Tibial nerve (tissue), 4 donors: ENCODE data around the gene TCP1. TPM values are rescaled to one million over a fixed set of nuclear protein-coding genes. Genes with fewer than 3 reads are reported as not detected.
"Not testable (repeated sequence)": the region's sequence is repeated elsewhere in the genome, so short reads cannot be mapped to it uniquely, and the experiment has no call there.

Experiments used
- DNase-seq, 2 donors: peaks; one replicate each; pipeline ENCODE4 v3.0.0-alpha.2; 2019; ENCODE audit warnings: low spot score in 2 of 2
- H3K27ac ChIP-seq, 4 donors: fragments of 200-600 bp; sonication (generic) in 3 of 4; one replicate each; pipeline ENCODE4 v1.5.1; 2017 to 2019; ENCODE audit warnings: mild to moderate bottlenecking in 1 of 4
- H3K27me3 ChIP-seq, 2 donors: fragments of 200-600 bp; sonication (generic) in 1 of 2; one replicate each; pipeline versions ENCODE4 v1.5.1 to v1.6.0; 2017 to 2019
- H3K36me3 ChIP-seq, 3 donors: fragments of 200-600 bp; sonication (generic); one replicate each; pipeline ENCODE4 v1.5.1; 2018 to 2019
- H3K4me1 ChIP-seq, 4 donors: fragments of 200-600 bp; sonication (generic) in 3 of 4; one replicate each; pipeline ENCODE4 v1.5.1; 2017 to 2019
- H3K4me3 ChIP-seq, 4 donors: fragments of 200-600 bp; sonication (generic) in 3 of 4; one replicate each; pipeline ENCODE4 v1.5.1; 2017 to 2019; ENCODE audit warnings: mild to moderate bottlenecking in 1 of 4, moderate library complexity in 1 of 4
- H3K9me3 ChIP-seq, 4 donors: fragments of 200-600 bp; sonication (generic) in 3 of 4; one replicate each; pipeline ENCODE4 v1.5.1; 2017 to 2019
- EP300 ChIP-seq, 2 donors: sonication (generic); formaldehyde crosslinking; IDR thresholded peaks; one replicate each; pipeline ENCODE4 v1.6.1; 2017; ENCODE audit warnings: antibody characterized with exemption in 2 of 2, mild to moderate bottlenecking in 1 of 2
- POLR2A ChIP-seq, 2 donors: fragments of 450-650 bp; IDR thresholded peaks; one replicate each; pipeline ENCODE4 v1.6.1; 2017; ENCODE audit warnings: antibody characterized with exemption in 2 of 2, mild to moderate bottlenecking in 2 of 2, moderate library complexity in 2 of 2
- WGBS, 2 donors: methylation state at CpG; one replicate each; pipeline ENCODE4 v1.1.5; 2018; 5-methylcytosine and 5-hydroxymethylcytosine counted together
- total RNA-seq, 4 donors: library from RNA; depleted of rRNA; stranded (reverse); fragments of >200 nt; gene quantifications; one replicate each; pipeline ENCODE4 v1.1.0, GENCODE V29; 2016
- TF ChIP-seq, protein P1 (sequence below), 5 experiments: fragments of 200-600 bp in 3 of 5; fragments of 450-650 bp in 2 of 5; sonication (generic) in 3 of 5; IDR thresholded peaks; one replicate each; pipeline ENCODE4 v1.5.1; 2016 to 2019; ENCODE audit warnings: antibody characterized with exemption in 5 of 5, mild to moderate bottlenecking in 3 of 5, moderate library complexity in 2 of 5

Gene TCP1
- total RNA-seq, 4 donors from 2014 or later, result 81.0 to 106 (median 102) TPM

DNA sequence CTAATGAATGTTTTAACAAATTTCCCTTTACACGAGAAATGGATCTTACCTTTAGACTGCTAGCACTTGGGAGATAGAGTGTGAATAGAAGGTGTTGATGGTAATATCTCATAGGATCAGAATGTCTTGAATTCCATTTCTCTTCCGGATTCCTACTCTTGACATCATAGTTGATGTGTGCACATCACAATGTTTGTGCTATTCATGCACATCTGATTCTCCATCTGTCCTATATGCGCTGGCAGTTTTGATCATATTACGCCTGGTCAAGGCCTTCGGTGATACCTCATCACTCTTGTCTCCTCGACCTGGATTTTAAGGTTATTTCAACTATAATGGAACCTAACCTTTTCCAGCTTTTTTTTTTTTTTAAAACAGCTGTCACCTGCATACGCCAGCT lies 44.3 kb downstream of the TCP1 start:
- WGBS, 2 donors, result 87 to 88% methylated on average over 7 of the region's 7 CpGs
- Histone ChIP-seq H3K27me3 (no peaks in the 10 kb centered on the region), H3K9me3 (no peaks in the 10 kb centered on the region), H3K4me3 (no peak overlapping the region), H3K4me1 (peaks cover 0 to 15% (median 0%) of the 10 kb centered on the region in 4 donors), H3K36me3 (peaks cover 4 to 94% (median 13%) of the 10 kb centered on the region in 3 donors), H3K27ac (no peak overlapping the region)
- DNase-seq, result no peak
- TF ChIP-seq POLR2A (IDR thresholded peaks at IDR 0.05) (no peak), EP300 (IDR thresholded peaks at IDR 0.05) (no peak)
- TF ChIP-seq, protein P1, sequence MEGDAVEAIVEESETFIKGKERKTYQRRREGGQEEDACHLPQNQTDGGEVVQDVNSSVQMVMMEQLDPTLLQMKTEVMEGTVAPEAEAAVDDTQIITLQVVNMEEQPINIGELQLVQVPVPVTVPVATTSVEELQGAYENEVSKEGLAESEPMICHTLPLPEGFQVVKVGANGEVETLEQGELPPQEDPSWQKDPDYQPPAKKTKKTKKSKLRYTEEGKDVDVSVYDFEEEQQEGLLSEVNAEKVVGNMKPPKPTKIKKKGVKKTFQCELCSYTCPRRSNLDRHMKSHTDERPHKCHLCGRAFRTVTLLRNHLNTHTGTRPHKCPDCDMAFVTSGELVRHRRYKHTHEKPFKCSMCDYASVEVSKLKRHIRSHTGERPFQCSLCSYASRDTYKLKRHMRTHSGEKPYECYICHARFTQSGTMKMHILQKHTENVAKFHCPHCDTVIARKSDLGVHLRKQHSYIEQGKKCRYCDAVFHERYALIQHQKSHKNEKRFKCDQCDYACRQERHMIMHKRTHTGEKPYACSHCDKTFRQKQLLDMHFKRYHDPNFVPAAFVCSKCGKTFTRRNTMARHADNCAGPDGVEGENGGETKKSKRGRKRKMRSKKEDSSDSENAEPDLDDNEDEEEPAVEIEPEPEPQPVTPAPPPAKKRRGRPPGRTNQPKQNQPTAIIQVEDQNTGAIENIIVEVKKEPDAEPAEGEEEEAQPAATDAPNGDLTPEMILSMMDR (IDR thresholded peaks at IDR 0.05), result no peak

DNA sequence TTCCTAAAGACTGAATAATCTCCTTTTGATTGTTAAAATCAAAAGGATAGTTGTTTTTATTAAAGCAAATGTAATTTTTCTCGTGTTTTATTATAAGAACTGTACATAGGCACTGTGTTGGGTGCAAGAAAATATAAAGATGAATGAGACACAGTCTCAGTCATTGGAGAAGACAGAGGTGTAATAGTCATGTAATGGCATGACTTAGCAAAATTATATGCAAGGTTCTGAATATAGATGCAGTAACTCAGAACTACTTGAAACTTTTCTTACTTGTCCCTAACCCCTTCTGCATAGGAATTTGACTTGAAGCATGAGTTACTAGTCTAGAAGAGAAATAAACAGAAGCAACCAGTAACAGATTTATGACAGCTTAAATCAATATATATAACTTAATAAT lies 47.2 kb downstream of the TCP1 start:
- H3K27me3 ChIP-seq, result no peaks in the 10 kb centered on the region
- H3K9me3 ChIP-seq, result no peaks in the 10 kb centered on the region
- no peak overlapping the region for H3K27ac ChIP-seq
- H3K36me3 ChIP-seq, result peaks cover 2 to 68% (median 13%) of the 10 kb centered on the region in 3 donors
- no peak overlapping the region for H3K4me3 ChIP-seq
- no peak for DNase-seq
- 74 to 76% methylated on average over 1 of the region's 1 CpG for WGBS, 2 donors
- TF ChIP-seq, protein P1 (IDR thresholded peaks at IDR 0.05), result no peak
- no peak for TF ChIP-seq POLR2A (IDR thresholded peaks at IDR 0.05)
- no peak for TF ChIP-seq EP300 (IDR thresholded peaks at IDR 0.05)
- H3K4me1 ChIP-seq, result peaks cover 0 to 44% (median 0%) of the 10 kb centered on the region in 4 donors

DNA sequence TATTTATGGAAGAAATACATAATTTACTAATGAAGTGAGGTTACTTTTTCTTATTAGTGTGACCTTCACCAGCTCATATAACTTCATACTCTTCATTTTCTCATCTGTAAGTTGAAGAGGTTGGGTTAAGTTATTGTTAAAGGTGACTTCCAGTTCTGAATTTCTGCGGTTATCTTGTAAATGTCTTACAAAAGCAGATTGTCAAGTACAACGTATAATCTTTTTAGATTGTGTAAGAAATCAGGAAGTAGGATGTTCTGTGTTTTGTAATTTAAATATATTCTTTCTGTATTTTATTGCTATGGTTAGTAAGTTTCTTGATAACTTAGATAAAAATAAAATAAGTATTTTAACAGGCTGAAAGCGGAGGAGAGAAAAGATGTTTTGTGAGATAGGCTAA lies 50.1 kb downstream of the TCP1 start:
- WGBS, 2 donors, result 62 to 64% methylated on average over 3 of the region's 3 CpGs
- no peak overlapping the region for H3K27ac ChIP-seq
- H3K27me3 ChIP-seq, result no peaks in the 10 kb centered on the region
- peaks cover 0 to 45% (median 7%) of the 10 kb centered on the region in 3 donors for H3K36me3 ChIP-seq
- TF ChIP-seq, protein P1 (IDR thresholded peaks at IDR 0.05), result no peak
- TF ChIP-seq POLR2A (IDR thresholded peaks at IDR 0.05) (no peak), EP300 (IDR thresholded peaks at IDR 0.05) (no peak)
- H3K4me1 ChIP-seq, result peaks cover 0 to 71% (median 0%) of the 10 kb centered on the region in 4 donors
- no peaks in the 10 kb centered on the region for H3K9me3 ChIP-seq
- no peak for DNase-seq
- no peak overlapping the region for H3K4me3 ChIP-seq

DNA sequence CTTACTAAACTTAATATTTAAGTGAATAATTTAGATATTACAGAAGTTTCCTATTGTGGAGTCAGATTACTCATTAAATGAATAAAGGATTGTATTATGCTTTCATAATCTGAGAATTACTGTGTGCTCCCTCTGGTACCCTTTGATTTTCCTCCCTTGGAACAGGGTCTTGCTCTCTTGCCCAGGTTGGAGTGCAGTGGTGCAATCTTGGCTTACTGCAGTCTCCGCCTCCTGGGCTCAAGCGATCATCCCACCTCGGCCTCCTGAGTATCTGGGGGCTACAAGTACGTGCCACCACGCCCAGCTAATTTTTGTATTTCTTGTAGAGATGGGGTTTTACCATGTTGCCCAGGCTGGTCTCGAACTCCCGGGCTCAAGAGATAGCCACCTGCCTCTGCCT lies 52.5 kb downstream of the TCP1 start:
- Histone ChIP-seq H3K9me3 (no peaks in the 10 kb centered on the region), H3K36me3 (peaks cover 0 to 20% (median 0%) of the 10 kb centered on the region in 3 donors), H3K27ac (no peak overlapping the region), H3K4me3 (no peak overlapping the region), H3K27me3 (no peaks in the 10 kb centered on the region), H3K4me1 (peaks cover 0 to 90% (median 3%) of the 10 kb centered on the region in 4 donors)
- TF ChIP-seq, protein P1 (IDR thresholded peaks at IDR 0.05), result no peak
- TF ChIP-seq EP300 (IDR thresholded peaks at IDR 0.05) (no peak), POLR2A (IDR thresholded peaks at IDR 0.05) (no peak)
- DNase-seq, result no peak
- whole genome bisulfite sequencing, 2 donors, result 82 to 83% methylated on average over 7 of the region's 7 CpGs

DNA sequence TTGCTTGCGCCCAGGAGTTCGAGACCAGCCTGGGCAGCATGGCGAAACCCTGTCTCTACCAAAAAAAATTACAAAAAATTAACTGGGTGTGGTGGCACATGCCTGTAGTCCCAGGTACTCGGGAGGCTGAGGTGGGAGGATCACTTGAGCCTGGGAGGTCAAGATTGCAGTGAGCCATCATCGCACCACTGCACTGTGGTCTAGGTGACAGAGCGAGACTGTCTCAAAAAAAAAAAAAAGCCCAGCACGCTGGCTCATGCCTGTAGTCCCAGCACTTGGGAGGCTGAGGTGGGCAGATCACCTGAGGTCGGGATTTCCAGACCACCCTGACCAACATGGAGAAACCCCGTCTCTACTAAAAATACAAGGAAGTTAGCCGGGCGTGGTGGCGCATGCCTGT lies 56.0 kb downstream of the TCP1 start:
- H3K9me3 ChIP-seq, H3K27ac ChIP-seq, H3K27me3 ChIP-seq, H3K36me3 ChIP-seq, H3K4me3 ChIP-seq, DNase-seq: not testable (repeated sequence)
- H3K4me1 ChIP-seq, result peaks cover 0 to 90% (median 25%) of the 10 kb centered on the region in 4 donors
- WGBS, 2 donors, result 96 to 97% methylated on average over 12 of the region's 12 CpGs

DNA sequence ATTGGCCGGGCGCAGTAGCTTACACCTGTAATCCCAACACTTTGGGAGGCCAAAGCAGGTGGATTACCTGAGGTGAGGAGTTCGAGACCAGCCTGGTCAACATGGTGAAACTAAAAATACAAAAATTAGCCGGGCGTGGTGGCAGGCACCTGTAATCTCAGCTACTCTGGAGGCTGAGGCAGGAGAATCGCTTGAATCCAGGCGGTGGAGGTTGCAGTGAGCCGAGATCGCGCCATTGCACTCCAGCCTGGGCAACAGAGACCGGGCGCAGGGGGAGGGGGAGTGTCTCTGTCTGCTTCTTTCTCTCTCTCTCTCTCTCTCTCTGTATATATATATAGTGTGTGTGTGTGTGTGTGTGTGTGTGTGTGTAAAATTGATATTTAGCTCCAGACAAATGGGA lies 56.9 kb downstream of the TCP1 start:
- not testable (repeated sequence) for DNase-seq, H3K27me3 ChIP-seq, H3K9me3 ChIP-seq, H3K36me3 ChIP-seq, H3K27ac ChIP-seq, H3K4me3 ChIP-seq
- WGBS, 2 donors, result 93% methylated on average over 12 of the region's 12 CpGs
- peaks cover 0 to 82% (median 25%) of the 10 kb centered on the region in 4 donors for H3K4me1 ChIP-seq
